Spinal cord (tissue), 10 donors: ENCODE results near the gene SLC13A2. TPM values are rescaled to one million over a fixed set of nuclear protein-coding genes. Genes with fewer than 3 reads are reported as not detected.
"Not testable (repeated sequence)": the region's sequence is repeated elsewhere in the genome, so short reads cannot be mapped to it uniquely, and the experiment has no call there.

Source experiments
- DNase-seq, 6 donors: peaks; one replicate each; pipeline versions ENCODE4 v3.0.0 to v3.0.0-alpha.2; 2013 to 2015; ENCODE audit warnings: low spot score in 6 of 6, low read depth in 4 of 6
- H3K27ac ChIP-seq: one replicate; pipeline ENCODE4 v1.5.1; 2013; ENCODE audit warnings: low read depth, low read length, control low read depth
- H3K27me3 ChIP-seq: one replicate; pipeline ENCODE4 v1.6.1; 2013; ENCODE audit warnings: low read length; ENCODE audit not compliant: control insufficient read depth, insufficient read depth
- H3K36me3 ChIP-seq: one replicate; pipeline ENCODE4 v1.6.1; 2013; ENCODE audit warnings: low read length; ENCODE audit not compliant: control insufficient read depth, insufficient read depth
- H3K4me1 ChIP-seq: one replicate; pipeline ENCODE4 v1.6.1; 2013; ENCODE audit warnings: low read length; ENCODE audit not compliant: control insufficient read depth, insufficient read depth
- H3K4me3 ChIP-seq: one replicate; pipeline ENCODE4 v1.5.1; 2013; ENCODE audit warnings: low read depth, low read length, control low read depth
- H3K9me3 ChIP-seq: one replicate; pipeline ENCODE4 v1.6.1; 2013; ENCODE audit warnings: low read length; ENCODE audit not compliant: control insufficient read depth, insufficient read depth
- WGBS: methylation state at CpG from one replicate; pipeline ENCODE4 v1.1.5; 2013; ENCODE audit warnings: missing lambda C conversion rate; ENCODE audit not compliant: insufficient coverage; 5-methylcytosine and 5-hydroxymethylcytosine counted together
- polyA plus RNA-seq, 2 donors: library from polyadenylated mRNA; unstranded; fragments of 120-200 nt; gene quantifications; one replicate each; pipeline ENCODE4 v1.2.1, GENCODE V29; 2013; ENCODE audit not compliant: insufficient read length in 2 of 2
- total RNA-seq, 2 donors: library from RNA; depleted of rRNA in 1 of 2; stranded (reverse); fragments of 120-200 nt in 1 of 2; fragments of >200 nt in 1 of 2; gene quantifications; one replicate each; pipeline versions ENCODE4 v1.2.3 to v1.2.4, GENCODE V29; 2013 to 2014
- donor health status: healthy.

The SLC13A2 gene
- total and polyA plus RNA-seq, 4 donors: 0.06 to 0.27 (median 0.10) TPM; not detected in 1

- H3K27ac ChIP-seq: no peak overlapping the region
- H3K4me1 ChIP-seq: no peaks in the 10 kb centered on the region
- DNase-seq: no peak
- H3K9me3 ChIP-seq: no peaks in the 10 kb centered on the region
- WGBS: no CpG with 5 or more reads among the region's 1 CpG
- H3K4me3 ChIP-seq: no peak overlapping the region
- H3K27me3 ChIP-seq: no peaks in the 10 kb centered on the region
- no peaks in the 10 kb centered on the region for H3K36me3 ChIP-seq
Observed at GRCh38 chr17:28449859-28450258, 23.6 kb upstream of the SLC13A2 start.

GRCh38 chr17:28457890-28458289, 15.6 kb upstream of the SLC13A2 start:
- H3K27me3 ChIP-seq: no peaks in the 10 kb centered on the region
- no CpG with 5 or more reads among the region's 6 CpGs for WGBS
- H3K4me1 ChIP-seq: no peaks in the 10 kb centered on the region
- no peak overlapping the region for H3K27ac ChIP-seq
- H3K36me3 ChIP-seq: no peaks in the 10 kb centered on the region
- DNase-seq: no peak
- H3K4me3 ChIP-seq: no peak overlapping the region
- no peaks in the 10 kb centered on the region for H3K9me3 ChIP-seq

GRCh38 chr17:28458881-28459280, 14.6 kb upstream of the SLC13A2 start:
- H3K4me1 ChIP-seq, H3K9me3 ChIP-seq, H3K27ac ChIP-seq, H3K27me3 ChIP-seq, H3K4me3 ChIP-seq, DNase-seq, H3K36me3 ChIP-seq: not testable (repeated sequence)
- WGBS: 97% methylated on average over 13 of the region's 32 CpGs

- 93% methylated on average over 5 of the region's 10 CpGs for WGBS
- no peak overlapping the region for H3K27ac ChIP-seq
- no peak for DNase-seq
- H3K36me3 ChIP-seq: no peaks in the 10 kb centered on the region
- no peaks in the 10 kb centered on the region for H3K27me3 ChIP-seq
- no peaks in the 10 kb centered on the region for H3K4me1 ChIP-seq
- H3K9me3 ChIP-seq: no peaks in the 10 kb centered on the region
- H3K4me3 ChIP-seq: no peak overlapping the region
Observed at GRCh38 chr17:28460901-28461300, 12.5 kb upstream of the SLC13A2 start.

- H3K4me1 ChIP-seq: no peaks in the 10 kb centered on the region
- peaks cover 3% of the 10 kb centered on the region for H3K27me3 ChIP-seq
Observed at GRCh38 chr17:28466001-28466400, 7.4 kb upstream of the SLC13A2 start.

GRCh38 chr17:28466521-28467048, 6.9 kb upstream of the SLC13A2 start:
- WGBS: 41% methylated on average over 2 of the region's 5 CpGs
- Histone ChIP-seq H3K27ac (no peak overlapping the region), H3K9me3 (no peaks in the 10 kb centered on the region), H3K36me3 (no peaks in the 10 kb centered on the region), H3K27me3 (peaks cover 3% of the 10 kb centered on the region), H3K4me1 (no peaks in the 10 kb centered on the region), H3K4me3 (no peak overlapping the region)
- no peak for DNase-seq

More at GRCh38 chr17:28466001-28466400, 7.4 kb upstream of the SLC13A2 start:
- WGBS: 76% methylated on average over 3 of the region's 9 CpGs
- no peaks in the 10 kb centered on the region for H3K9me3 ChIP-seq
- DNase-seq: no peak
- no peaks in the 10 kb centered on the region for H3K36me3 ChIP-seq
- H3K4me3 ChIP-seq: no peak overlapping the region
- no peak overlapping the region for H3K27ac ChIP-seq

- 91% methylated on average over 13 of the region's 17 CpGs for WGBS
- H3K27ac ChIP-seq: no peak overlapping the region
- H3K27me3 ChIP-seq: peaks cover 3% of the 10 kb centered on the region
- DNase-seq: no peak
- H3K4me1 ChIP-seq: no peaks in the 10 kb centered on the region
- H3K36me3 ChIP-seq: no peaks in the 10 kb centered on the region
- no peak overlapping the region for H3K4me3 ChIP-seq
- no peaks in the 10 kb centered on the region for H3K9me3 ChIP-seq
Observed at GRCh38 chr17:28467456-28468025, 5.9 kb upstream of the SLC13A2 start.

GRCh38 chr17:28468033-28468735, 5.3 kb upstream of the SLC13A2 start:
- DNase-seq, H3K9me3 ChIP-seq, H3K36me3 ChIP-seq, H3K27me3 ChIP-seq, H3K4me1 ChIP-seq, H3K27ac ChIP-seq, H3K4me3 ChIP-seq: not testable (repeated sequence)
- WGBS: 89% methylated on average over 8 of the region's 20 CpGs

GRCh38 chr17:28468781-28469180, 4.7 kb upstream of the SLC13A2 start:
- H3K4me3 ChIP-seq: no peak overlapping the region
- H3K36me3 ChIP-seq: no peaks in the 10 kb centered on the region
- no peaks in the 10 kb centered on the region for H3K9me3 ChIP-seq
- H3K27me3 ChIP-seq: peaks cover 3% of the 10 kb centered on the region
- no peak overlapping the region for H3K27ac ChIP-seq
- no peaks in the 10 kb centered on the region for H3K4me1 ChIP-seq
- no peak for DNase-seq

GRCh38 chr17:28469376-28469775, 4.1 kb upstream of the SLC13A2 start:
- Histone ChIP-seq H3K9me3 (no peaks in the 10 kb centered on the region), H3K27ac (no peak overlapping the region), H3K4me3 (no peak overlapping the region), H3K27me3 (peaks cover 3% of the 10 kb centered on the region), H3K4me1 (no peaks in the 10 kb centered on the region), H3K36me3 (no peaks in the 10 kb centered on the region)
- 81% methylated on average over 6 of the region's 8 CpGs for WGBS
- DNase-seq: no peak
